Immature natural killer cell (primary cell): ENCODE results near the gene CEP120. TPM values are rescaled to one million over a fixed set of nuclear protein-coding genes. Genes with fewer than 3 reads are reported as not detected.
"Not testable (repeated sequence)": the region's sequence is repeated elsewhere in the genome, so short reads cannot be mapped to it uniquely, and the experiment has no call there.

Source experiments
- DNase-seq, 3 donors: peaks; one replicate each; pipeline ENCODE4 v3.0.0; 2022; ENCODE audit warnings: mixed read lengths in 1 of 3
- H3K27ac Mint-ChIP-seq, 6 donors: one replicate each; pipeline ENCODE4 v1.8.0; 2020; ENCODE audit warnings: mixed read lengths in 6 of 6, mild to moderate bottlenecking in 5 of 6, inconsistent platforms in 4 of 6, moderate library complexity in 3 of 6
- H3K27me3 Mint-ChIP-seq, 3 donors: one replicate each; pipeline ENCODE4 v1.8.0; 2020 to 2021; ENCODE audit warnings: low read depth in 3 of 3, mild to moderate bottlenecking in 3 of 3, mixed read lengths in 3 of 3, moderate library complexity in 3 of 3, inconsistent platforms in 1 of 3
- H3K36me3 Mint-ChIP-seq, 3 donors: one replicate each; pipeline ENCODE4 v1.8.0; 2020; ENCODE audit warnings: mixed read lengths in 3 of 3, inconsistent platforms in 2 of 3, mild to moderate bottlenecking in 2 of 3
- H3K4me1 Mint-ChIP-seq, 2 donors: one replicate each; pipeline ENCODE4 v1.8.0; 2020; ENCODE audit warnings: inconsistent platforms in 2 of 2, mild to moderate bottlenecking in 2 of 2, mixed read lengths in 2 of 2, moderate library complexity in 1 of 2
- H3K4me3 Mint-ChIP-seq, 5 donors: one replicate each; pipeline ENCODE4 v1.8.0; 2020; ENCODE audit warnings: mild to moderate bottlenecking in 5 of 5, mixed read lengths in 5 of 5, inconsistent platforms in 3 of 5, moderate library complexity in 3 of 5
- H3K9me3 Mint-ChIP-seq, 6 donors: one replicate each; pipeline ENCODE4 v1.8.0; 2020; ENCODE audit warnings: mild to moderate bottlenecking in 6 of 6, mixed read lengths in 6 of 6, inconsistent platforms in 4 of 6, moderate library complexity in 3 of 6
- polyA plus RNA-seq, 3 donors: library from polyadenylated mRNA; unstranded; fragments of 300-500 nt; fragmentation: Illumina TruSeq; gene quantifications; one replicate each; pipeline ENCODE4 v1.2.3, GENCODE V29; 2021

Gene CEP120
- polyA plus RNA-seq, 3 donors from 2014 or later, result 9.7 to 23.1 (median 11.6) TPM

DNA sequence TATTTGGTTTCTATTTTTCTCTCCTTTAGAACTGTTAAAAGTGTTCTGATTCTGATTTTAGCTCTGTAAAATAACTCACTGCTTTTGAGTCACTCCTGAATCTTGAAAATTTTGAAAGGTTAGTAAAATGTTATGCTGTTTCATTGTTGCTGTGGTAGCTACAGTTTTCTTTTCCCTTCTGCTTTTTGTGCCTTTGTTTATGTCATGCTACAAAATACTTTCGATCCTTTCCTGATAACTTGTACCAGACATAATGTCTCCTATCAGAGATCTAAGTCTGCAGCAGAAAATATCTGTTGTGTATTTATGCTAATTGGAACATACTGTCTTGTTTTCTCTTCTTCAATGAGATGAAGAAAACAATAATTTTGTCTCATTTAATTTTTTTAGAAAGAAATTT lies 26.9 kb upstream of the CEP120 start:
- Mint-ChIP-seq H3K36me3 (no peaks in the 10 kb centered on the region), H3K27me3 (peaks cover 4 to 5% (median 4%) of the 10 kb centered on the region in 3 donors)

DNA sequence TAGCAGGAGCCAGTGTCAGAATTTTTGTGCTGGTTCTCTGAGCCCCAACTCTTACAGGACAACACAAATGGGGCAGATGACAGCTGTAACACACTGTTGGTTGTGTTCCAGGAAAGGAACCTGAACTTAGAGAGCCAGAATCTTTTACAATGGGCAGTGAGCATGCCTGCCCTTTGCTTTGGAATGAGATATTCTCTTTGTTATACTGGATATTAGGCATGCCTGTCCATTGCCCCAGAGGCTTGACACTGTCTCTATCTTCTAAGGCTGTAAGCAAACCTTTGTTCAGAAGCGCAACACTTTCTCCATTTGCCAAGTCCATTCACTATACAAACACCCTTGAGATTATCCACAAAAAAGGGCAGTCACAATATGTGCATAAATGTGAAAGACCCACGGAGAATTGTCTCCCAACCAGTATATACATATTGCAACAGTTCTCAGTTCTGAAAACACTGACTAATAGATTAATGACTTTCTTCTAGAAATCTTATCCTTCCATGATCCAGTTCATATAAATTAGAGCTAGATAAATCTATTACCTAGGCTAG lies 26.3 kb upstream of the CEP120 start:
- H3K4me1 Mint-ChIP-seq, result no peaks in the 10 kb centered on the region
- peaks cover 4 to 5% (median 4%) of the 10 kb centered on the region in 3 donors for H3K27me3 Mint-ChIP-seq
- H3K27ac Mint-ChIP-seq, result no peak overlapping the region
- peaks cover 0 to 2% (median 0%) of the 10 kb centered on the region in 6 donors for H3K9me3 Mint-ChIP-seq
- no peaks in the 10 kb centered on the region for H3K36me3 Mint-ChIP-seq
- DNase-seq, result no peak
- no peak overlapping the region for H3K4me3 Mint-ChIP-seq

More for the DNA sequence above, 26.9 kb upstream of the CEP120 start:
- no peak for DNase-seq
- Mint-ChIP-seq H3K4me1 (no peaks in the 10 kb centered on the region), H3K9me3 (peaks cover 0 to 2% (median 0%) of the 10 kb centered on the region in 6 donors), H3K4me3 (no peak overlapping the region), H3K27ac (no peak overlapping the region)

GRCh38 chr5:123448743-123449142 lies 25.5 kb upstream of the CEP120 start:
- Mint-ChIP-seq H3K36me3 (no peaks in the 10 kb centered on the region), H3K27me3 (peaks cover 3 to 4% (median 4%) of the 10 kb centered on the region in 3 donors), H3K9me3 (peaks cover 0 to 2% (median 0%) of the 10 kb centered on the region in 6 donors), H3K27ac (no peak overlapping the region), H3K4me3 (no peak overlapping the region), H3K4me1 (no peaks in the 10 kb centered on the region)
- no peak for DNase-seq

DNA sequence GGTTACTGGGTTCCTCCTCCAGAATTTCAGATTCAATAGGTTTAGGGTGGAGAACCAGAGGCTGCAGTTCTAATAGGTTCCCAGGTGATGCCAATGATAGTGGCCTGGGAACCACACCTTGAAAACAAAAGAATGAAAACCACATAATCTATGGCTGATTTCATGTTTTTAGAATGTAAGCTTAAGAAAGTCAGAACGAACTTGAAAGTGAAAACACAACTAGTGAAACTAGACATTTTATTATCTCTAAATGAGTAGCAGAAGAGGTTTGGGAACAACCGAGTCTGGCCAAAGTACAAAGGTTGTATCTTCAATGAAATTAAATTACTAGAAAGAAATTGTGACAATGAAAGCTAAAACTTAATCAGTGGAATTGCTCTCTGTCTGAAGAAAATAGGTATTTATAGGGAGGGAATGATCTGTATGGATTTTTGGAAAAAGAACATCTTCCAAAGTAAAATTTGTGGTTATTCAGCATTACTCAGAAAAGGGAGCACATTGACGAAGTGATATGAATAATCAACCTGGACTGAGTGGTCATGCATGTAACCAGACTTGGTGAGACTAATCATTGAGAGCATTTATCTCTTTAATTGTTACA lies 24.9 kb upstream of the CEP120 start:
- DNase-seq, result no peak
- Mint-ChIP-seq H3K36me3 (no peaks in the 10 kb centered on the region), H3K4me3 (no peak overlapping the region), H3K27ac (no peak overlapping the region), H3K27me3 (peaks cover 2 to 4% (median 3%) of the 10 kb centered on the region in 3 donors), H3K4me1 (no peaks in the 10 kb centered on the region), H3K9me3 (peaks cover 0 to 2% (median 0%) of the 10 kb centered on the region in 6 donors)

DNA sequence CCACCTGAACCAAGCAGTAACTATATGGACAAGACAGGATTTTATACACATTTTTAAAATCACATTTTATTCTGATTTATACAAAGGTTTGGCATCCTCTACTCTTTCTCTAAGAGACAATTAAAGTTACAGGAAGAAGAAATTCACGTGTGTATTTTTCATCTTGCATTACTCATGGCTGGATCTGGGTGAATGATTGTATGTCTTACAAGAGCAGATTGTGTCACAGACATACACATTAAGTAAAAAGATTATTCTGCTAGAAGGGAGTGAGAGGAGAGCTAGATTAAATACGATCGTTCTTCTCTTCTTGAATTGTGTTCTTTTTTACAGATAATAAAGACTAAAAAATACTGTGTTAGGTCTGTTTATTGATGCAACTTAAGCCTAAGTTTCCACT lies 20.8 kb upstream of the CEP120 start:
- Mint-ChIP-seq H3K4me3 (no peak overlapping the region), H3K4me1 (no peaks in the 10 kb centered on the region), H3K27me3 (peaks cover 2 to 4% (median 3%) of the 10 kb centered on the region in 3 donors), H3K27ac (no peak overlapping the region), H3K36me3 (no peaks in the 10 kb centered on the region), H3K9me3 (peaks cover 0 to 2% (median 0%) of the 10 kb centered on the region in 6 donors)
- no peak for DNase-seq

DNA sequence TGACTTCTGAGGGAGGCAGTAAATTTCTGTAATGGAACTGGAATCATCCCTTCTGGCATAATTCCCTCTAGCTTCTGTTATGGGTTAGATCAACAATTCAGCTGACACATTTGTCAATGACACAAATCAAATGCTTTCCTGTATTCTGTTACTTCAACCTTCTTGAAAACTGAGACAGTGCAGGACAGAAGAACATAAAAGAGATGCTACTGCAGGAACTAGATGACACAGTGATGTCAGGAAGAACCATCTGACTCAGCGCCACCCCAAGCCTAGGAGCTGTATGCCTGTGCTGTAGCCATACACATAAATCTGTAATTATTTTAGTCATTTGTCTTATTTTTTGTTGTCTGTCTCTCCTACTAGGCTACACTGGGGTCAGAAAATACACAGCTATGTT lies 18.2 kb upstream of the CEP120 start:
- Mint-ChIP-seq H3K27ac (no peak overlapping the region), H3K36me3 (no peaks in the 10 kb centered on the region)

GRCh38 chr5:123440456-123441181 lies 17.4 kb upstream of the CEP120 start:
- DNase-seq, result no peak
- Mint-ChIP-seq H3K36me3 (no peaks in the 10 kb centered on the region), H3K27me3 (peaks cover 0 to 1% (median 0%) of the 10 kb centered on the region in 3 donors), H3K4me3 (no peak overlapping the region), H3K27ac (no peak overlapping the region), H3K9me3 (no peaks in the 10 kb centered on the region), H3K4me1 (no peaks in the 10 kb centered on the region)

More for the DNA sequence above, 18.2 kb upstream of the CEP120 start:
- peaks cover 0 to 2% (median 0%) of the 10 kb centered on the region in 6 donors for H3K9me3 Mint-ChIP-seq
- H3K27me3 Mint-ChIP-seq, result peaks cover 0 to 4% (median 0%) of the 10 kb centered on the region in 3 donors
- H3K4me1 Mint-ChIP-seq, result no peaks in the 10 kb centered on the region
- no peak overlapping the region for H3K4me3 Mint-ChIP-seq
- DNase-seq, result no peak

- H3K36me3 Mint-ChIP-seq, result no peaks in the 10 kb centered on the region
- H3K27ac Mint-ChIP-seq, result no peak overlapping the region
- H3K27me3 Mint-ChIP-seq, result peaks cover 0 to 1% (median 0%) of the 10 kb centered on the region in 3 donors
- no peak overlapping the region for H3K4me3 Mint-ChIP-seq
- no peak for DNase-seq
- no peaks in the 10 kb centered on the region for H3K9me3 Mint-ChIP-seq
- no peaks in the 10 kb centered on the region for H3K4me1 Mint-ChIP-seq
These were observed 16.5 kb upstream of the CEP120 start for GRCh38 chr5:123439709-123440108.

GRCh38 chr5:123438902-123439301 lies 15.7 kb upstream of the CEP120 start:
- H3K27ac Mint-ChIP-seq, result peak overlapping the region in 2 of 6 donors; percentile 24 to 66
- H3K36me3 Mint-ChIP-seq, result no peaks in the 10 kb centered on the region
- H3K4me1 Mint-ChIP-seq, result no peaks in the 10 kb centered on the region
- no peak for DNase-seq
- no peaks in the 10 kb centered on the region for H3K9me3 Mint-ChIP-seq
- no peak overlapping the region for H3K4me3 Mint-ChIP-seq
- H3K27me3 Mint-ChIP-seq, result peaks cover 0 to 1% (median 0%) of the 10 kb centered on the region in 3 donors

GRCh38 chr5:123438244-123438643 lies 15.0 kb upstream of the CEP120 start:
- Mint-ChIP-seq H3K36me3 (no peaks in the 10 kb centered on the region), H3K27ac (no peak overlapping the region), H3K9me3 (no peaks in the 10 kb centered on the region), H3K4me1 (no peaks in the 10 kb centered on the region), H3K27me3 (peaks cover 0 to 1% (median 0%) of the 10 kb centered on the region in 3 donors), H3K4me3 (no peak overlapping the region)
- DNase-seq, result no peak

DNA sequence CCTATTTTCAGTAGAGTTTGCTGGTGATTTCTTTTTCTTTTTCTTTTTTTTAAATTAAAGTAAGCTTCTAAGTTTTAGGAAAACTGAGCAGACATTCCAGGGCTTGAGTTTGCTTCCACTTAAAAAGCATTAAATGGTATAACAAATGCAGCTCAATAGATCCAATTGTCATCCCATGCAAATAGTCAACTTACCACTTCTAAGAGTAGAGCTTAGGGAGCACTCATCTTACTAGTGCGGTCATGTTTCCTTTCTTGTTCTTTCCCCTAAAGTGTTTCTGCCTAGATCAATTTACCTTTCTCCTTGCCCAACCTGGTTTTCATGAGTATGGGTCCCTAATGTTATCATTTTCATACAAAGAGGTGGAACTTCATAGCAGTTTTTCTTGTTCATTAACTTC lies 13.0 kb upstream of the CEP120 start:
- Mint-ChIP-seq H3K9me3 (no peaks in the 10 kb centered on the region), H3K27me3 (peaks cover 2 to 3% (median 3%) of the 10 kb centered on the region in 3 donors), H3K4me3 (no peak overlapping the region), H3K36me3 (no peaks in the 10 kb centered on the region), H3K4me1 (no peaks in the 10 kb centered on the region), H3K27ac (no peak overlapping the region)
- no peak for DNase-seq

DNA sequence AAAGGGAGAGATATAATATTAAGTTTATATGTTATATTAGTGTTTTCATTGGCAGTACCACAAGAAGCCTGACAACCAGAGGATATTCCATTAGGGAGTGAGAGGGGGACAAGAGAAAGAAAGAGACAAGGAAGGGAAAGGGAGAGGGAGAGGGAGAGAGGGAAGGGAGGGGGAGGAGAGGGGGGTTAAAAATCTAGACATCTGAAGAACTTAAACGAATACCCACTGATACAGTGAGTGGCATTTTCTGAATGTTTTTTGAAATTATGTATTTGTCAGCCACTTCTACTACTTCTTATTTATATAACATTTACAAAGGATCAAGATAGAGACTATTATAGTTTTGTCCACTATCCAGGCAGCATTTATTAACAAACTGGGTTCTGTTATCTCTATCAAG lies 11.6 kb upstream of the CEP120 start:
- Mint-ChIP-seq H3K27me3 (peaks cover 2 to 3% (median 3%) of the 10 kb centered on the region in 3 donors), H3K4me1 (no peaks in the 10 kb centered on the region), H3K9me3 (no peaks in the 10 kb centered on the region), H3K36me3 (no peaks in the 10 kb centered on the region), H3K4me3 (no peak overlapping the region), H3K27ac (no peak overlapping the region)
- no peak for DNase-seq

GRCh38 chr5:123433596-123433995 lies 10.4 kb upstream of the CEP120 start:
- no peaks in the 10 kb centered on the region for H3K4me1 Mint-ChIP-seq
- no peaks in the 10 kb centered on the region for H3K36me3 Mint-ChIP-seq
- no peak overlapping the region for H3K4me3 Mint-ChIP-seq
- H3K9me3 Mint-ChIP-seq, result no peaks in the 10 kb centered on the region
- peaks cover 2 to 3% (median 3%) of the 10 kb centered on the region in 3 donors for H3K27me3 Mint-ChIP-seq
- no peak for DNase-seq
- H3K27ac Mint-ChIP-seq, result no peak overlapping the region

DNA sequence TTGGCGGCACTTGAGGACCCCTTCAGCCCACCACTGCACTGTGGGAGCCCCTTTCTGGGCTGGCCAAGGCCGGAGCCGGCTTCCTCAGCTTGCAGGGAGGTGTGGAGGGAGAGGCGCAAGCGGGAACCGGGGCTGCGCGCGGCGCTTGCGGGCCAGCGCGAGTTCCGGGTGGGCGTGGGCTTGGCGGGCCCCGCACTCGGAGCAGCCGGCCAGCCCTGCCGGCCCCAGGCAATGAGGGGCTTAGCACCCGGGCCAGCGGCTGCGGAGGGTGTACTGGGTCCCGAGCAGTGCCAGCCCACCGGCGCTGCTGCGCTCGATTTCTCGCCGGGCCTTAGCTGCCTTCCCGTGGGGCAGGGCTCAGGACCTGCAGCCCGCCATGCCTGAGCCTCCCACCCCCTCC lies 7.2 kb upstream of the CEP120 start:
- H3K36me3 Mint-ChIP-seq, H3K4me1 Mint-ChIP-seq, H3K4me3 Mint-ChIP-seq, DNase-seq, H3K27ac Mint-ChIP-seq, H3K9me3 Mint-ChIP-seq, H3K27me3 Mint-ChIP-seq: not testable (repeated sequence)
